PC-3 (cell line): ENCODE results near the gene ANKS6.

ENCODE experiments used
- EZH2 ChIP-seq: fragments of 300-600 bp; sonication (generic); IDR thresholded peaks from one replicate; pipeline ENCODE4 v1.6.1; 2017; ENCODE audit warnings: antibody characterized with exemption, mild to moderate bottlenecking, low read length; ENCODE audit not compliant: unreplicated experiment
- EZH2phosphoT487 ChIP-seq: fragments of 300-600 bp; sonication (generic); IDR thresholded peaks from 2 replicates; pipeline ENCODE4 v1.6.1; 2018; ENCODE audit warnings: mild to moderate bottlenecking, antibody characterized with exemption, low read length, borderline replicate concordance
- TF ChIP-seq, protein P1 (sequence below): fragments of 300-600 bp; sonication (generic); conservative IDR thresholded peaks from 2 replicates; pipeline ENCODE4 v1.5.1; 2017; ENCODE audit warnings: antibody characterized with exemption, low read depth, mild to moderate bottlenecking, low read length

DNA sequence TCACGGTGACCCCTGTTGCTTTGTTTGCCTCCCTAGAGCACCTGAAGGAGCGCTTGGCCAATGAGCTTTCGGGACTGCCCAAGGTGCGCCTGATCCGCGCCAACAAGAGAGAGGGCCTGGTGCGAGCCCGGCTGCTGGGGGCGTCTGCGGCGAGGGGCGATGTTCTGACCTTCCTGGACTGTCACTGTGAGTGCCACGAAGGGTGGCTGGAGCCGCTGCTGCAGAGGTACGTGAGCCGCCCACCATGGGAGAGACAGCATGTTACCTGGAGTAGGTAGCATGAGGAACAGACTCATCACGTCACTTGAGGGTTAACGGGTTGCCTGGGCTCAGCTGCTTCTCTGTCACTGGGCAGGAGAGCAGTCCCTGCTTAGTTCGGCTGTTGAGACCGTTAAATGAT, 30.4 kb upstream of the ANKS6 start:
- TF ChIP-seq, protein P1, sequence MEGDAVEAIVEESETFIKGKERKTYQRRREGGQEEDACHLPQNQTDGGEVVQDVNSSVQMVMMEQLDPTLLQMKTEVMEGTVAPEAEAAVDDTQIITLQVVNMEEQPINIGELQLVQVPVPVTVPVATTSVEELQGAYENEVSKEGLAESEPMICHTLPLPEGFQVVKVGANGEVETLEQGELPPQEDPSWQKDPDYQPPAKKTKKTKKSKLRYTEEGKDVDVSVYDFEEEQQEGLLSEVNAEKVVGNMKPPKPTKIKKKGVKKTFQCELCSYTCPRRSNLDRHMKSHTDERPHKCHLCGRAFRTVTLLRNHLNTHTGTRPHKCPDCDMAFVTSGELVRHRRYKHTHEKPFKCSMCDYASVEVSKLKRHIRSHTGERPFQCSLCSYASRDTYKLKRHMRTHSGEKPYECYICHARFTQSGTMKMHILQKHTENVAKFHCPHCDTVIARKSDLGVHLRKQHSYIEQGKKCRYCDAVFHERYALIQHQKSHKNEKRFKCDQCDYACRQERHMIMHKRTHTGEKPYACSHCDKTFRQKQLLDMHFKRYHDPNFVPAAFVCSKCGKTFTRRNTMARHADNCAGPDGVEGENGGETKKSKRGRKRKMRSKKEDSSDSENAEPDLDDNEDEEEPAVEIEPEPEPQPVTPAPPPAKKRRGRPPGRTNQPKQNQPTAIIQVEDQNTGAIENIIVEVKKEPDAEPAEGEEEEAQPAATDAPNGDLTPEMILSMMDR = no peak
- TF ChIP-seq EZH2 (no peak), EZH2phosphoT487 (no peak)
